SK-MEL-5 (cell line): ENCODE data around the gene CDYL2. TPM values are rescaled to one million over a fixed set of nuclear protein-coding genes. Genes with fewer than 3 reads are reported as not detected.

Source experiments
- DNase-seq: peaks from one replicate; pipeline ENCODE4 v3.0.0-alpha.2; 2016; ENCODE audit warnings: low read depth, low spot score
- in situ Hi-C: cut with HindIII; loops from 2 replicates; pipeline ENCODE4 v1.10.0; 2016; ENCODE audit warnings: low sequenced_read_pairs, high pct_unique_total_duplicates, low pct_unique_long_range_greater_than_20kb
- total RNA-seq: library from RNA; depleted of rRNA; stranded (reverse); fragments of >200 nt; shearing (Covaris generic); gene quantifications from 2 replicates; pipeline ENCODE4 v1.2.3, GENCODE V29; 2014

The CDYL2 gene
- total RNA-seq, 1 experiment from 2014 or later = 0.74 TPM

DNA sequence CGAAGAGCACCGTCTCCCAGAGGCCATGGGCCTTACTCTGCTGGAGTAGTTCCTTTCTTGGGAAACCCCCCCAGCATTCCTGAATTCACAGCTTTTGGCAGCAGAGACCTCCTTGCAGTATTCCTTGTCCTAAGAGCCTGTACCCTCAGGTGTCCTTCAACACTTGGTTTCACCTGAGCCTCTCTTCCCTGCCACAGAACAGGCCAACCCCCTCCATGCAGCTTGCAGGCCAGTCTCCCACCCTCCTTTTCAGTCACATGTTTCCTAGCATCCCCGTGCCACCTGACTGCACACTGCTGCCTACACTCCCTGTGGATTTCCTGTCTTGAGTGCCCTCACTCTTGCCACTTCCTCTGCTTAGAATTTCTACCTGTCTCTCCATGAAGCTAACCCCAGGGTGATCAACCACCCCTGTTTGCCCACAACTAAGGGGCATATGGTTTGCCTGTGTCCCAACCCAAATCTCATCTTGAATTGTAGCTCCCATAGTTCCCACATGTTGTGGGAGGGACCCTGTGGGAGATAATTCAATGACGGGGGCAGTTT is 198.1 kb downstream of the CDYL2 start:
- in situ Hi-C loops = no loop called here
- no peak for DNase-seq

DNA sequence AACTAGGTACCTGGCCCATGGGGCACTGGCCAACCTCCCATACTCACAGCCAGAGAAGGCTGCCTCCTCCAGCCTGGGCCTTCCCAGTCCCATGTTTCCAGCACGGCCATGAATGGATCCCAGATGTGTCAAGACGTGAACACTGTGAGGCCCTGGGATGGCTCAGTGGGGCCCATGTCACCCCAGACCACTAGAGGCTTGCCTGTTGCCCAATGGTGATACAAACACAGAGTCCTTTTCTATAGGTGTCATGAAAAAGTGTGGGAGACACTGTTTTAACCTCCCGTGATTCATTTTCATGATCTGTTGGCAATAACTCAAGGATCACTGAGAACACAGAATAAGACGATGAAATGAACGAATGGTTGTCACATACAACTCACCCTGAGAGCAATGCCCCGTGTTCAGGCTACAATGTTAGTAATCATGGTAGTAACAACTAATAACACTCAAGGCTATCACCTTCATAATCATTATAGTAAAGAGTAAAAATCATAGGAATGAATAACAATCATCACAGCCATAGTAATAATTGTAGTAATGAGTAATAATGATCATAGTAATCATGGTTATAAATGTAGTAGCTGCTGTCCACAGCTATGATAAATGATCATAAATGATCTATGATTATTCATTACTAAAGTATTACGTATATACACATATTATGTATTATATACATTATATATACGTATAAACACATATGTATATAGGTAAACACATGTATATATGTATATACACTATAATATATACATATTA is 199.6 kb downstream of the CDYL2 start:
- DNase-seq = no peak
- in situ Hi-C loops = no loop called here

DNA sequence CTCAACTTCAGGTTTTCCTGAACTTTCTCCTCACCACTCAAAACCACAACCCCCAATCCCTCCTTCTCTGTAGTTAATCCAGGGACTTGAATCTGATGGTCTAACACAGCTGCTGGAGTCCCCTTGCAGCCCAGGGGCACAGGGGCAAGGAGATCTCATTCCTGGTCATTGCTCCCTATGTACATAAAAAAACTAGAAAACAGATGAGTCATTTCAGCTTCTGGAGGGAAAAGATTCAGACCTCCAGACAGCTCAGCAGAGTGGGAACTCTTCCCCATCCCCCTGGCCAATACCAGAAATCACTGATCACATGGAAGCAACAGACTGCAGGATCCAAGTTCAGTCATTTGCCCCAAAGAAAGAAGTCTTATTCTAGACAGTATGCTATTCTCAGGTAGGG is 201.5 kb downstream of the CDYL2 start:
- in situ Hi-C loops = no loop called here
- DNase-seq = no peak

DNA sequence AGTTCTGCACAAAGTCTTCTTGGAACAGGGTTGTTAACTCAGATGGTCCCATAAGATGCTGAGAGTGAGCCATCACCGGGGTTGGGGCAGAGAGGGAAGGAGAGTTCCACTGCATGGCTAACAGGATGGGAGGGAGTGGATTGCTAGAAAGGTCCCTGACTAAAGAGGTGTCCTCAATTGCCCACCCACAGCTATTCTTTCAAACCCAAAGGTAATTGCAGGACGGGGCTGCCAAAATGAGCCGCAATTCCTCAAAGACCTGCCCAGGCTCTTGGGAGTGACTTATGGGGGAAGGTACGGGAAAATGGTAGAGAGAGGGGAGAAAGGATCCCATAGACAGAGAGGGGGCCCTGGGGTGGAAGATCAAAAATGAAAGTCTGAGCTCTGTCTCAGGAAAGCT is 203.2 kb downstream of the CDYL2 start:
- no peak for DNase-seq
- in situ Hi-C loops = no loop called here

DNA sequence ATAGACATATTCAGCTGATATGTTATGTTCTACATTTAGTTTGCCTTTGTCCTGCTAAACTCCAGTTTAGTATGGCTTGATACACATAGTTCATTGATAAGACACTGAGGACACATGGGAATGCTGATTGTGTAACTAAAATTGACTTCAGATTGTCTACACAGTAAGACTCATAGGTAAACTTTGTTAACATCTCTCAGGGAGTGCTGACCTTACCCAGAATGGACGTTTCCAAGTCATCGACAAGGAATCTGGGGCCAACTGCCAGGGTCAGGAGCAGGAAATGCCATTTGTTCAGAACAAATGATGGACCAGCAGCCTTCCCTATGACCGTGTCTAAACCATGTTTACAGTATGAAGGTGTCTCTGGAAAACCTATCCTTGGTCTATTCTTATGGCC is 204.9 kb downstream of the CDYL2 start:
- in situ Hi-C loops = no loop called here
- no peak for DNase-seq

DNA sequence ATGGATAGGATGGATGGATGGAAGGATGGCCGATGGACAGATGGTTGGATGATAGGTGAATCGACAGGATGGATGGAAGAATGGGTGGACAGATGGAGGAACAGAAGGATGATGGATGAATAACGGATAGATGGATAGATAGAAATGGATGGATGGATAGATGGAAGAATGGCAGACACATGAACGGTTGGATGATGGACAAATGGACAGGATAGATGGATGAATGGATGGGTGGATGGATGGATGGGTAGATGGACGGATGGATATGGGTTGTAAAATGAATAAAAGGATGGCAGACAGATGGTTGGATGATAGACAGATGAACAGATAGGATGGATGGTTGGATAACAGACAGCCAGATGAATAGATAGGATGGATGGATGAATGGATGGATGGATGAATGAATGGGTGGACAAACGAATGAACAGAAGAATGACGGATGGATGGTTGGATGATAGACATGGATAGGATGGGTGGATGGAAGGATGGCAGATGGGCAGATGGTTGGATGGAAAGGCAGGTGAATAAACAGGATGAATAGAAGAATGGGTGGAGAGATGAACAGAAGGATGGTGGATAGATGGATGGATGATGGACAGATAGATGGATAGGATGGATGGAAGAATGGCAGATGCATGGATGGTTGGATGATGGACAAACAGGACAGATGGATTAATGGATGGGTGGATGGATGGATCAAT is 207.7 kb downstream of the CDYL2 start:
- in situ Hi-C loops = no loop called here
- no peak for DNase-seq

DNA sequence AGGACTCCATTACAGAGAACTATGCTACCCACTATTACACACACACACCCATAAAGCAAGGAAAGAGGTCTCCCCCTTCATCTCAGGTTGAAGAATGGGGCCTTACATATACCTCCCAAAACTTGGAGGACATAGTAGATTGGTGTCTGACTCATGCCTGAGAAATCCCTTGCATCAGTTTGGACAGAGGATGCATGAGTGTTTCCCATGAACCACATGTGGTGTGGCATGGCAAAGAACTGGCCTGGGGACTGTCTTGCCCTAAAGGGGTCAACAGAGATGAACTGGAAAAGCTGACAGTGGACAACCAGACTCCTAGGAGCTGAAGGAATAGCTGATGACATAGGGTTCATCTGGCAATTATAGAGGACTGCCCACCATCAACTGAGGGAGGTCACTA is 209.6 kb downstream of the CDYL2 start:
- in situ Hi-C loops = no loop called here
- no peak for DNase-seq

DNA sequence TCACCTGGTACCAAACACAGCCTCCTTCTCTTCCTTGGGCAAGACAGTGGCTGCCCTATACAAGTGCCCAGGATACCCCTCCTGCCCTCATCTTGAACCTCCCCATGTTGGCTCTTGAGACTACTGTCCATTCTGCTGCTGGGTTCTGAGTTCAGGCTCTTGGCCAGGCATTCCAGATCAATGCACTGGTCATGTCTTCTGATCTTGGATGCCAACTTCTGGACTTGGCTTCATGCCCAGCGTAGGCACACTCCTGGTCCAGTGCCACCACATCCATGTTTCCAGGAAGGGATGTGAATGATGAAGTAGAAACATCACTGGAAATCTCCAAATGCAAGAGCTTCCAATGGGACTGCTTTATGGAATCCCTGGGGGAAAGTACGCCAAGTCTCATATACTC is 212.1 kb downstream of the CDYL2 start:
- in situ Hi-C loops = no loop called here

DNA sequence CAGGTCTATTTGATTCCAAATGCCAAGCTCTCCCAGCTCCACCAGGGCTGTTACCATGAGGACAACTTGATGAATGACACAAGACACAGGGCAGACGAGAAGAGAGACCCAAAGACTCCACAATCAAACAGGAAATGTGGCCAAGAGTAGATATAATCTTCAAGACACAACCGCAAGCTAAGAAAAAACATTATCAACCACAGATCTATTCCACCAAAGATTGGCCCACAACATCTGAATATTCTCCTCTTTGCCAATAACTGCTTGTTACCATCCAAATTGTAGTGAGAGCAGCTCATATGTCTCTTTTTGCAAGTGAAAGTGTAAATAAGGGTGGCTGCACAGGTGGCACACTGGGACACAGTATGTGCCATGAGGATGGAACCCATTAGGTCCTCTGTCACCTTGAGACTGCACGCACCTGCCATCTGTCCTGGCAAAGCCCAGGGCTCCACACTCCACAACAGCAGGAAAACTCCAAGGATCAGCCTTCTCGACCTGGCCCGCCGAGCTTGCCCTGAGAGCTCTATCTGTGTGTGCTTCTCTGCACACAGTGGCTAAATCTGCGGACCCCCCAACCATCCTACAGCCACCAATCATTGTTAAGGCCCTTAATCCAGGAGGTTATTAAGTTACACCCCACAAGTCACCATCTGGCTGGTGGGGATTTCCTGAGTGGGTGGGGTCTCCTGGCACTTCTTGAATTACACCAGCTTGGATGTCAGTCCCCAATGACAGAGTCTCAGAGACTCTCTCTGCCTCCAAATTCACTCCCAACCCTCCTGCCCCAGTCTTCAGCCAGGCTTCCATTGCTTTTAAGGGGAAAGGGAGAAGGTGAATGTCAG is 213.1 kb downstream of the CDYL2 start:
- in situ Hi-C loops = no loop called here
- no peak for DNase-seq

More for the DNA sequence above, 212.1 kb downstream of the CDYL2 start:
- DNase-seq = no peak

DNA sequence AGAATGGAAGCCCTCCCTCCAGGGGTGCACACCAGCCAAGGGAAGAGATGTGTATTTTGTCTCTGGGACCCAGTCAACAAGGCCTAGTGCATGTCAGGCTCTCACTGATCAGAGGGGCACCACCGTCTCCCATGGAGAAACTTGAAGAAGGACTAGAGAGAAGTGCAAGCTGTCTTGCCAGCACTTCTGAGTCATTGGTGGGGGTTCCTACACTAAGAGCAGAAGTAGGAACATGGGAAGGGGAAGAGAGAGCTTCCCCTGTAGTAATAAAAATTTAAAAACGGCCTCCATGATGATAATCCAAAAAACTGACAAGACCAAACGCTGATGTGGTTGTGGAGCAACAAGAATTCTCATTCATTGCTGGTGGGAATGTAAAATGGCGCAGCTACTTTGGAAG is 217.3 kb downstream of the CDYL2 start:
- in situ Hi-C loops = no loop called here
- DNase-seq = no peak

DNA sequence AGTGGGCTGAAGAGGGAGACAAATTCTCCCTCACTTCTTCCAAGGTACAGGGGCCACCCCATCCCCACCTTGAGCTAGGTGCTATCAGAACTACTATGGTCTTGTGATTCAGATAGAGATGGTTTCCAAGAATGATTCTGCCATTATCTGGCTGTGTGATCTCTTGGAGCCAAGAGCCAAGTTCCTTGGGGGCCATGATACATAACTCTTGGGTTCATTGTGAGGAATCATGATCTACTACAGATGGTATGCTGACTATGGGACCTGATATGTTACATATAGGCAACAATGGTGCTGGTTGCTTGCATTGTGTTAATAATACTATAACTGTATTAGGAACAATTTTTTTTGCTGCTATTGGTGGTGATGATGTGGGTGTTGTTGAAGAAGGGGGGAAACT is 217.9 kb downstream of the CDYL2 start:
- in situ Hi-C loops = no loop called here
- DNase-seq = no peak

DNA sequence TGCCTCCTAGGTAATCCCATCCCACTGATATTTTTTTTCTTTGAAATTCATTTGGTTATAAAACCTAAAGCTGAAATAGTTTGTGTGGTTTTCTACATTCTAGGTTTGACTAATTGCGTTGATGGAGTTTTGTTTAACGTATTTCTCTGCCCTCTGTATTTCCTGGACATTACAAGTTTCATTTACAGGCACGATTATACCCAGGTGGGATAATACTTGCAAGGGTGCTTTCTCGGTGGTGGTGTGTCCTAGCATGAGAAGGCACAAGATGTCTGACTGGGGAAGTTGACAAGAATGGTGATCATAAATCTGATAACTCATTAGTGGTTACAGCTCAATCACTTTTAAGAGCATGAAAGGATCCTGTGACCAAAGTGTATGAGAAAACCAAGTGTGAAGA is 218.6 kb downstream of the CDYL2 start:
- in situ Hi-C loops = no loop called here
- DNase-seq = no peak

DNA sequence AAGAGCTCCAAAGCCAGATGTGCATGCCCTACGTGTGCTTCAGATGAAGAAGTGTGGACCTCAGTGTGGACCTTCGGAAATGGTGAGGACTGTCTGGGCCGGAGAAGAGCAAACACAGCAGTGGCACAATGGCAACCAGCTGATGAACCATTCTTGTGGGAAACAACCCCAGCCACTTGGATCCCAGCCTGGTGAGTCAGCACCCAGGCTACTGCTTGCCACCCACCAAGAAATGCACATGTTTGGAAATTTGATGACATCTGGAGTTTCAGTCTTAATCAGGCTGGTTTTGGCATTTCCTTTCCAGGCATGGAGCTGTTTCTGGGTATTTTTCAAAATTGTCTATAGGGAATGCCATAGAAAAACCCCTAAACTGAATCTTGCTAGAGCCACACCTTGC is 220.9 kb downstream of the CDYL2 start:
- in situ Hi-C loops = no loop called here

DNA sequence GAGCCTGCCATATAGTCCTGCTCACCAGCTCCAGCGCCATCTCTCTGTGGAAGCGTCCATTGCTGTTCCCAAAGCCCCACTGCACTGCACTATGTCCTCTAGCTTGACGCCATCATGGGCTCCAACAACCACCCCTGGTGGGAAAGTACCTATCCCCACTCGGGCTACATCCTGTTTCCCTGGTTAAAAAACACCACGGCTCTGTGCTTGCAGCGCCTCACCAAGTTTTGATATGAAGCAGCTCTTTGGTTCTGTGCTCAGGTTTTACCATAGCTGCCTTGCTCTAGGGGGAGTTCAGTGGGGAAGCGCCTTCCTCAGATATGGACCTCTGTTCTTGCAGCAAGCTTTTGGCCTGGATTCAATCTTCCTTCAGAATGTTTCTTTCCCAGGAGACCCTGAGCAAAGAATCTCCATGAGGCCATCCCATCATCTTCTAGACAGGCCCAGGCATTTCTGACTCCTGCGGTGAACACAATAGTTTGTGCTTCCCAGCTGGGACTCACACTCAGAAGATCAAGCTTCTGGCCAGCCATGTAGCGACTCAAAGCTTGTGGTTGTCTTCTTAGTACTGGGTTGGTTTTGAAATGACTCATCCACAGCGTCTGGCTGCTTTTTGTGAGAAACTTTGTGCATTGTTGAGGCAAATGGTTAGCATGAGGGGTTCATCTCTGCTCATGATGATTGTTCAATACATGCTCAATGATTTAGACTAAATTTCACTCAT is 224.1 kb downstream of the CDYL2 start:
- DNase-seq = no peak
- in situ Hi-C loops = no loop called here

More for the DNA sequence above, 220.9 kb downstream of the CDYL2 start:
- DNase-seq = no peak

DNA sequence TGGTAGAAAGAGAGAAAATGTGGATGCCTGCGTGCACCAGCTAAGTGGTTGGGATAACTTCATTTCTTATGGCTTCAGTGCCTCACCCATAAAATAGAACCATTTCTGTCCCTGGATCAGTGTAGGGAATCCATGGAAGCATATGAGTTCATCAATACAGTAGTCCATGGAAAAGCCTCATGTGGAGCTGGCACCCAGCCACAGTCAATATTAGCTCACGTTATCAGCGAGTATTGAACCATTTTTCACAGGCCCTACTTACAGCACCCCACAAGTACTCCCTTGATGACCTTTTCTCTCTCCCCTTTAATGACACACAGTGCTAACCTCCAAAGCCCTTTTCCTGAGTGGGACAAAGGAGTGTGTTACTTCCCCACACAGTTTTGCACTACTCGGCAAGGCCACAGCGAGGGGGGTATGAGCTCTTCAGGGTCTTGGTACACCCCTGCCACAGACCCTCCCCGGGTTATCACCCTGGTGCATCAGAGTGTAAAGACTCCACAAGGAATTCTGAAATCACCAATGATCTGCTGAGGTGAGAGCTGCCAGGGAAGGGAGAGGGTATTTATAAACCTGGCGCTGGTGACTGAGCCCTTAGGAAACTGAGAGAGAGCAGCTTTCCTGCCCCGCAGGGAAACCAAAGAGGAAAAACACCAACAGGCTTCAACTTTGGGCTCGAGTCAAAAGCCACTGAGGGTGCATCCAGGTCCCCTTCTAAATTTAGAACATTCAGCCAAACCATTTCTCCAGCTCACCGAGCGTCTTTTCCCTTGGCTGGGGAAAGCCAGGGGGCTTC is 226.7 kb downstream of the CDYL2 start:
- in situ Hi-C loops = no loop called here
- no peak for DNase-seq

DNA sequence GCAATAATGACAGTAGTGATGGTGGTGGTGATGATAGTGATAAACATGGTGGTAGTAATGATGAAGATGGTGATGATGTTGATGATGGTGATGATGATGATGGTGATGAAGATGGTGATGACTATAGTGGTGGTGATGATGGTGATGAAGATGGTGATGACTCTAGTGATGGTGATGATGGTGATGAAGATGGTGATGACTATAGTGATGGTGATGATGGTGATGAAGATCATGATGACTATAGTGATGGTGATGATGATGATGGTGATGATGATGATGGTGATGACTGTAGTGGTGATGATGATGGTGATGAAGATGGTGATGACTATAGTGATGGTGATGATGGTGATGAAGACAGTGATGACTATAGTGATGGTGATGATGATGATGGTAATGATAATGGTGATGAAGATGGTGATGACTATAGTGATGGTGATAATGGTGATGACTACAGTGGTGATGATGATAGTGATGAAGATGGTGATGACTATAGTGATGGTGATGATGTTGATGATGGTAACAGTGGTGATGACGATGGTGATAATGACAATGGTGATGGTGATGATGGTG is 228.0 kb downstream of the CDYL2 start:
- in situ Hi-C loops = no loop called here
- no peak for DNase-seq

DNA sequence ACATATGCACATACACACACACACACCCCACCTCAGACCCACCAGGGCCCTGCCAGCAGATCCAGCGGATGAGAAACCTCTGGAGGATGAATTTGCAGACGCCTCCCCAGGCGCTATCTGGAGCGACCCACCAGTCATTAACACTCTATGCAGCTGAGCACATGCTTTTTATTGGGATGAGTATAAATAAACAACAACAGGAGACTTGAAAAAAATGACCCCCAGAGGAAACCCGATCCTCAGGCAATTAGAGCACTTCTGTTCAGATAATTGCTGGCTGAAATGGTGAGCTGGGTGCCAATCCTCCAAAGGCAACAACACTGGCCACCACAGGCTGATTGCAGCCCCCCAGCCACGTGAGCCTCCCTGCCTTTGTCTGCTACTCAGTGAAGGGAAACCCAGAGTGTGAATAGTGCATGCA is 230.7 kb downstream of the CDYL2 start:
- in situ Hi-C loops = no loop called here
- no peak for DNase-seq
